Measurements from ENCODE around the gene SCAF11. TPM values are rescaled to one million over a fixed set of nuclear protein-coding genes. Genes with fewer than 3 reads are reported as not detected.

Gene SCAF11
- total RNA-seq, 1 donor from 2014 or later: 152 TPM

DNA sequence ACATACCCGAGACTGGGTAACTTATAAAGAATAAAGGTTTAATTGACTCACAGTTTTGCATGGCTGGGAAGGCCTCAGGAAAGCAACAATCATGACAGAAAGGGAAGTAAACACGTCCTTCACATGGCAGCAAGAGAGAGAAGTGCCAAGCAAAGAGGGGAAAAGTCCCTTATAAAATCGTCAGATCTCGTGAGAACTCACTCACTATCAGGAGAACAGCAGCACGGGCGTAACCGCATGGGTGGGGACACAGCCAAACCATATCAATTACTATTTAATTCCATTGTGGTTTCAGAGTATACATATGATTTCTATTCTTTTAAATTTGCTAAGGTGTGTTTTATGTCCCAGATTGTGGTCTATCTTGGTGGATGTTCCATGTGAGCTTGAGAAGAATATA, 117.9 kb downstream of the SCAF11 start:
- Mint-ChIP-seq H3K9me3 (peaks cover 8% of the 10 kb centered on the region), H3K27me3 (ENCODE audit: insufficient read depth, low read depth) (peaks cover 2% of the 10 kb centered on the region), H3K27ac (peak overlapping the region; percentile 36), H3K36me3 (peaks cover 49% of the 10 kb centered on the region), H3K4me1 (no peaks in the 10 kb centered on the region), H3K4me3 (no peak overlapping the region)
- Histone ChIP-seq H4K20me1 (ENCODE audit: low read depth) (no peaks in the 10 kb centered on the region), H3K4me3 (no peak overlapping the region), H3K27me3 (no peaks in the 10 kb centered on the region), H2AFZ (replicated peaks) (no peak overlapping the region), H3K27ac (no peak overlapping the region), H3K79me2 (ENCODE audit: low read depth) (peaks cover 27% of the 10 kb centered on the region), H3F3A (ENCODE audit: low read depth) (no peaks in the 10 kb centered on the region), H3K9me3 (ENCODE audit: low read depth) (no peaks in the 10 kb centered on the region), H3K36me3 (peaks cover 7% of the 10 kb centered on the region), H3K4me2 (no peak overlapping the region), H3K9ac (no peak overlapping the region), H3K4me1 (no peaks in the 10 kb centered on the region)
- DNase-seq (ENCODE audit: low spot score): no peak
- TF ChIP-seq EZH2phosphoT487 (IDR thresholded peaks at IDR 0.05) (no peak), EZH2 (IDR thresholded peaks at IDR 0.05) (no peak)
- TF ChIP-seq, protein P1, sequence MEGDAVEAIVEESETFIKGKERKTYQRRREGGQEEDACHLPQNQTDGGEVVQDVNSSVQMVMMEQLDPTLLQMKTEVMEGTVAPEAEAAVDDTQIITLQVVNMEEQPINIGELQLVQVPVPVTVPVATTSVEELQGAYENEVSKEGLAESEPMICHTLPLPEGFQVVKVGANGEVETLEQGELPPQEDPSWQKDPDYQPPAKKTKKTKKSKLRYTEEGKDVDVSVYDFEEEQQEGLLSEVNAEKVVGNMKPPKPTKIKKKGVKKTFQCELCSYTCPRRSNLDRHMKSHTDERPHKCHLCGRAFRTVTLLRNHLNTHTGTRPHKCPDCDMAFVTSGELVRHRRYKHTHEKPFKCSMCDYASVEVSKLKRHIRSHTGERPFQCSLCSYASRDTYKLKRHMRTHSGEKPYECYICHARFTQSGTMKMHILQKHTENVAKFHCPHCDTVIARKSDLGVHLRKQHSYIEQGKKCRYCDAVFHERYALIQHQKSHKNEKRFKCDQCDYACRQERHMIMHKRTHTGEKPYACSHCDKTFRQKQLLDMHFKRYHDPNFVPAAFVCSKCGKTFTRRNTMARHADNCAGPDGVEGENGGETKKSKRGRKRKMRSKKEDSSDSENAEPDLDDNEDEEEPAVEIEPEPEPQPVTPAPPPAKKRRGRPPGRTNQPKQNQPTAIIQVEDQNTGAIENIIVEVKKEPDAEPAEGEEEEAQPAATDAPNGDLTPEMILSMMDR (IDR thresholded peaks at IDR 0.05): no peak

Small RNAs within 50 kb of the gene (small RNA-seq; reads per million reads assigned to genes)
- gene RN7SL246P: not detected

Data from neural progenitor cell (in vitro differentiated cells).